ENCODE results near the gene LRCH4. TPM values are rescaled to one million over a fixed set of nuclear protein-coding genes. Genes with fewer than 3 reads are reported as not detected.
"Not testable (repeated sequence)": the region's sequence is repeated elsewhere in the genome, so short reads cannot be mapped to it uniquely, and the experiment has no call there.

LRCH4 gene
- total RNA-seq, 1 experiment from 2014 or later, result 66.4 TPM

DNA sequence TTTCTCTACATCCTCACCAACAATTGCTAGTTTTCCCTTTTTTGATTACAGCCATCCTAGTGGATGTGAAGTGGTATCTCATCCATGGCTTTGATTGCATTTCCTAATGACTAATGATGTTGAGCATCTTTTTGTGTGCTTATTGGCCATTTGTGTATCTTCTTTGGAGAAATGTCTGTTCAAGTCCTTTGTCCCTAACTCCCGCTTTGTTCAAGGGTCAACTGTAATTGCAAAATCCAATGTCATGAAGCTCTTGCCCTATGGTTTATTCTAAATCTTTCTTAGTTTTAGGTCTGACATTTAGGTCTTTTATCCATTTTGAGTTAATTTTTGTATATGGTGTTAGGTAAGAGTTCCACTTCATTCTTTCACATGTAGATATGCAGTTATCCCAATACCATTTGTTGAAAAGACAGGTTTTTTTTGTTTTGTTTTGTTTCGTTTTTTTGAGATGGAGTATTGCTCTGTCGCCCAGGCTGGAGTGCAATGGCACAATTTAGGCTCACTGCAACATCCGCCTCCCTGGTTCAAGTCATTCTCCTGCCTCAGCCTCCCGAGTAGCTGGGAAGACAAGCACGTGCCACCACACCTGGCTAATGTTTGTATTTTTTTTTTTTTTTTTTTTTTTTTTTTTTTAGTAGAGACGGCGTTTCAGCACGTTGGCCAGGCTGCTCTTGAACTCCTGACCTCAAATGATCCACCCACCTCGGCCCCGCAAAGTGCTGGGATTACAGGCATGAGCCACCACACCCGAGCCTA lies 57.6 kb downstream of the LRCH4 start:
- H3K4me1 ChIP-seq (ENCODE audit: control insufficient read depth, insufficient read depth, low read length); CTCF ChIA-PET; H3K9me3 ChIP-seq (ENCODE audit: control insufficient read depth, insufficient read depth, low read depth, low read length); DNase-seq (ENCODE audit: low read depth, low spot score); in situ Hi-C loops (cut with HindIII; ENCODE audit: low pct_unique_long_range_greater_than_20kb, low sequenced_read_pairs); POLR2A ChIA-PET; H3K4me3 ChIP-seq (ENCODE audit: low read depth in 2 of 2, low read length in 2 of 2); H3K27me3 ChIP-seq (ENCODE audit: control insufficient read depth, insufficient read depth, low read length); BruUV-seq (replicated peaks); ATAC-seq; H3K36me3 ChIP-seq (ENCODE audit: control insufficient read depth, insufficient read depth, low read length); intact Hi-C loops (cut with micrococcal nuclease; ENCODE audit: unreplicated experiment); H3K27ac ChIP-seq (ENCODE audit: low read length): not testable (repeated sequence)

Other genes starting within 250 kb of the LRCH4 start
- gene PILRB, start 228.0 kb downstream of the LRCH4 start, total RNA-seq (2021; ENCODE audit: unreplicated experiment), result 73.2 TPM
- gene PILRA, start 212.6 kb downstream of the LRCH4 start, total RNA-seq (2021; ENCODE audit: unreplicated experiment), result 4.8 TPM
- 6.5 TPM for gene ZCWPW1, start 157.4 kb downstream of the LRCH4 start, total RNA-seq (2021; ENCODE audit: unreplicated experiment)
- gene MEPCE, start 156.3 kb downstream of the LRCH4 start, total RNA-seq (2021; ENCODE audit: unreplicated experiment), result 72.1 TPM
- gene PPP1R35, start 149.6 kb downstream of the LRCH4 start, total RNA-seq (2021; ENCODE audit: unreplicated experiment), result 74.4 TPM
- 1.5 TPM for gene SPACDR, start 121.9 kb downstream of the LRCH4 start, total RNA-seq (2021; ENCODE audit: unreplicated experiment)
- 82.6 TPM for gene TSC22D4, start 106.9 kb downstream of the LRCH4 start, total RNA-seq (2021; ENCODE audit: unreplicated experiment)
- 4.0 TPM for gene NYAP1, start 102.2 kb downstream of the LRCH4 start, total RNA-seq (2021; ENCODE audit: unreplicated experiment)
- gene AGFG2, start 46.9 kb downstream of the LRCH4 start, total RNA-seq (2021; ENCODE audit: unreplicated experiment), result 42.5 TPM
- gene SAP25, start 12.2 kb downstream of the LRCH4 start, total RNA-seq (2021; ENCODE audit: unreplicated experiment), result 3.0 TPM
- 0.59 TPM for gene FBXO24, start 199 bp upstream of the LRCH4 start, total RNA-seq (2021; ENCODE audit: unreplicated experiment)
- gene PCOLCE, start 16.2 kb upstream of the LRCH4 start, total RNA-seq (2021; ENCODE audit: unreplicated experiment), result 13.8 TPM
- 25.0 TPM for gene MOSPD3, start 26.4 kb upstream of the LRCH4 start, total RNA-seq (2021; ENCODE audit: unreplicated experiment)
- gene TFR2, start 55.4 kb upstream of the LRCH4 start, total RNA-seq (2021; ENCODE audit: unreplicated experiment), result 9.1 TPM
- not detected for gene ACTL6B, start 70.3 kb upstream of the LRCH4 start, total RNA-seq (2021; ENCODE audit: unreplicated experiment)
- 289 TPM for gene GNB2, start 87.6 kb upstream of the LRCH4 start, total RNA-seq (2021; ENCODE audit: unreplicated experiment)
- 52.6 TPM for gene GIGYF1, start 108.1 kb upstream of the LRCH4 start, total RNA-seq (2021; ENCODE audit: unreplicated experiment)
- 52.3 TPM for gene POP7, start 120.0 kb upstream of the LRCH4 start, total RNA-seq (2021; ENCODE audit: unreplicated experiment)
- gene EPO, start 134.3 kb upstream of the LRCH4 start, total RNA-seq (2021; ENCODE audit: unreplicated experiment), result not detected
- gene ZAN, start 147.5 kb upstream of the LRCH4 start, total RNA-seq (2021; ENCODE audit: unreplicated experiment), result not detected
- 192 TPM for gene EPHB4, start 241.4 kb upstream of the LRCH4 start, total RNA-seq (2021; ENCODE audit: unreplicated experiment)